Panc1 (cell line): ENCODE measurements around the gene SEC11A. TPM values are rescaled to one million over a fixed set of nuclear protein-coding genes. Genes with fewer than 3 reads are reported as not detected.

ENCODE experiments used
- ATAC-seq: fragments of 200-7000 bp; cut with Tn5 transposase; 2 replicates; pipeline ENCODE4 v1.9.1; 2020; ENCODE audit warnings: mild to moderate bottlenecking, moderate library complexity
- BruUV-seq: library from RNA; stranded (reverse); fragments of 400-500 nt; replicated peaks from 2 replicates; lab custom pipeline; 2021; lab: Mats Ljungman, UMichigan
- CTCF ChIA-PET: fragments of 300-600 bp; sonication (Branson Sonifier 250); formaldehyde crosslinking; loops from one replicate; lab custom pipeline; 2022; ENCODE audit warnings: antibody characterized with exemption; lab: Charles Lee
- POLR2A ChIA-PET: fragments of 300-600 bp; sonication (Branson Sonifier 250); formaldehyde crosslinking; loops from one replicate; lab custom pipeline; 2022; ENCODE audit warnings: antibody characterized with exemption; lab: Charles Lee
- DNase-seq: peaks from one replicate; pipeline ENCODE4 v3.0.0-alpha.2; 2010; ENCODE audit warnings: low read depth, low spot score
- H3K27ac ChIP-seq: 2 replicates; pipeline ENCODE4 v1.5.1; 2011; ENCODE audit warnings: mild to moderate bottlenecking, low read length, inconsistent platforms
- H3K27me3 ChIP-seq: fragments of 200-500 bp; sonication (Bioruptor generic); 2 replicates; pipeline ENCODE4 v1.6.0; 2014; ENCODE audit warnings: low read length, inconsistent platforms; ENCODE audit not compliant: control insufficient read depth, insufficient read depth
- H3K36me3 ChIP-seq: fragments of 200-500 bp; sonication (Bioruptor generic); 2 replicates; pipeline ENCODE4 v1.5.1; 2014; ENCODE audit warnings: inconsistent platforms, mild to moderate bottlenecking, low read length, moderate library complexity; ENCODE audit not compliant: control insufficient read depth, insufficient read depth
- H3K4me1 ChIP-seq: 2 replicates; pipeline ENCODE4 v1.5.1; 2011; ENCODE audit warnings: inconsistent platforms, mild to moderate bottlenecking, low read length, moderate library complexity; ENCODE audit not compliant: control insufficient read depth, insufficient read depth
- H3K4me3 ChIP-seq, 2 experiments: 2 replicates each; pipeline ENCODE4 v1.5.1; 2011 to 2012; ENCODE audit warnings: low read depth in 2 of 2, low read length in 2 of 2, mild to moderate bottlenecking in 2 of 2, inconsistent platforms in 1 of 2, moderate library complexity in 1 of 2
- H3K9me3 ChIP-seq: fragments of 200-500 bp; sonication (Bioruptor generic); 2 replicates; pipeline ENCODE4 v1.5.1; 2014; ENCODE audit warnings: low read depth, mild to moderate bottlenecking, inconsistent platforms, low read length, moderate library complexity; ENCODE audit not compliant: control insufficient read depth, insufficient read depth
- CTCF ChIP-seq: fragments of 450-650 bp; IDR thresholded peaks from 2 replicates; pipeline ENCODE4 v1.5.1; 2017; ENCODE audit warnings: mild to moderate bottlenecking
- POLR2AphosphoS5 ChIP-seq: IDR thresholded peaks from 2 replicates; pipeline ENCODE4 v1.6.1; 2012; ENCODE audit warnings: mild to moderate bottlenecking, low read depth, low read length, moderate library complexity
- REST ChIP-seq, 2 experiments: IDR thresholded peaks; 2 replicates each; pipeline ENCODE4 v1.6.1; 2011 to 2012; ENCODE audit warnings: low read depth in 2 of 2, control low read depth in 1 of 2, low read length in 1 of 2, mild to moderate bottlenecking in 1 of 2, moderate library complexity in 1 of 2; ENCODE audit not compliant: insufficient read depth in 1 of 2
- SIN3A ChIP-seq: IDR thresholded peaks from 2 replicates; pipeline ENCODE4 v1.6.1; 2012; ENCODE audit warnings: low read depth, mild to moderate bottlenecking, low read length, moderate library complexity, borderline replicate concordance; ENCODE audit not compliant: insufficient read depth
- TCF7L2 ChIP-seq: IDR thresholded peaks from 2 replicates; pipeline ENCODE4 v1.6.1; 2011; ENCODE audit warnings: mild to moderate bottlenecking, low read depth, low read length, inconsistent platforms
- in situ Hi-C: cut with HindIII; loops from 2 replicates; pipeline ENCODE4 v1.10.0; 2016; ENCODE audit warnings: low sequenced_read_pairs, low pct_unique_long_range_greater_than_20kb
- intact Hi-C: fragments of 100-400 bp; cut with micrococcal nuclease; formaldehyde crosslinking; loops from one replicate; pipeline ENCODE4 v1.10.0; 2022; ENCODE audit not compliant: unreplicated experiment
- total RNA-seq: library from RNA; stranded (reverse); gene quantifications from one replicate; pipeline ENCODE4 v1.2.1, GENCODE V29; 2021; ENCODE audit not compliant: unreplicated experiment

SEC11A gene
- total RNA-seq, 1 experiment from 2014 or later: 164 TPM

GRCh38 chr15:84645496-84645895 is 70.4 kb downstream of the SEC11A start:
- Histone ChIP-seq H3K4me3 (no peak overlapping the region), H3K4me1 (no peaks in the 10 kb centered on the region), H3K27ac (no peak overlapping the region), H3K9me3 (no peaks in the 10 kb centered on the region), H3K27me3 (no peaks in the 10 kb centered on the region), H3K36me3 (peaks cover 4% of the 10 kb centered on the region)
- ChIA-PET POLR2A (no interaction called here), CTCF (no interaction called here)
- no peak for TF ChIP-seq REST (IDR thresholded peaks at IDR 0.05; ENCODE audit: insufficient read depth in 1 of 2, low read depth in 2 of 2, low read length in 1 of 2)
- TF ChIP-seq TCF7L2: no peak
- TF ChIP-seq CTCF: no peak
- TF ChIP-seq POLR2AphosphoS5: no peak
- TF ChIP-seq SIN3A: no peak
- BruUV-seq: no TSS peak
- in situ Hi-C loops: no loop called here
- DNase-seq: no peak
- ATAC-seq: no peak
- intact Hi-C loops: no loop called here

- TF ChIP-seq REST (IDR thresholded peaks at IDR 0.05; ENCODE audit: insufficient read depth in 1 of 2, low read depth in 2 of 2, low read length in 1 of 2) (no peak), TCF7L2 (no peak), POLR2AphosphoS5 (no peak; the same call in 1 of the 2 replicates), CTCF (no peak), SIN3A (no peak)
- ATAC-seq: no peak
- no peak overlapping the region for H3K4me3 ChIP-seq
- no TSS peak for BruUV-seq
- ChIA-PET CTCF (no interaction called here), POLR2A (no interaction called here)
- in situ Hi-C loops (no loop called here), intact Hi-C loops (no loop called here)
- peaks cover 4% of the 10 kb centered on the region for H3K36me3 ChIP-seq
- no peaks in the 10 kb centered on the region for H3K9me3 ChIP-seq
- no peaks in the 10 kb centered on the region for H3K27me3 ChIP-seq
- H3K27ac ChIP-seq: no peak overlapping the region
- no peaks in the 10 kb centered on the region for H3K4me1 ChIP-seq
- DNase-seq: no peak
Observed at GRCh38 chr15:84643838-84644237, 72.1 kb downstream of the SEC11A start.
